GM18873 (cell line): ENCODE data around the gene MGME1.

Experiments used
- ATAC-seq: cut with Tn5 transposase; IDR thresholded peaks from one replicate; pipeline ENCODE4 v1.9.1; 2021; ENCODE audit warnings: mild to moderate bottlenecking, moderate library complexity, moderate number of reproducible peaks; ENCODE audit not compliant: unreplicated experiment, low FRiP score

The MGME1 gene

DNA sequence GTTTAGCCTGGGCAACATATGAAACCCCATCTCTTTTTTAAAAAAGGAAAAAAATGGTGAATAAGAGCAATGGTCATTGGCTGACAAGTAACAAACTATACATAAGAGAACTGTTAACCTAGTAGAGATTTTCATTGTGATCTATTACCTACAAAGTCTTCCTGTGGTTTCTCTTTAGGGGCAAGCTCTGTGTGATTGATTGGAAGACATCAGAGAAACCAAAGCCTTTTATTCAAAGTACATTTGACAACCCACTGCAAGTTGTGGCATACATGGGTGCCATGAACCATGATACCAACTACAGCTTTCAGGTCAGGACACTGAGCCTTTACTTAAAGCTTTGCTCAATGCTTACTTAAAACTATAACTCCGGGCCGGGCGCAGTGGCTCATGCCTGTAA, 19.2 kb downstream of the MGME1 start:
- ATAC-seq, result no peak

DNA sequence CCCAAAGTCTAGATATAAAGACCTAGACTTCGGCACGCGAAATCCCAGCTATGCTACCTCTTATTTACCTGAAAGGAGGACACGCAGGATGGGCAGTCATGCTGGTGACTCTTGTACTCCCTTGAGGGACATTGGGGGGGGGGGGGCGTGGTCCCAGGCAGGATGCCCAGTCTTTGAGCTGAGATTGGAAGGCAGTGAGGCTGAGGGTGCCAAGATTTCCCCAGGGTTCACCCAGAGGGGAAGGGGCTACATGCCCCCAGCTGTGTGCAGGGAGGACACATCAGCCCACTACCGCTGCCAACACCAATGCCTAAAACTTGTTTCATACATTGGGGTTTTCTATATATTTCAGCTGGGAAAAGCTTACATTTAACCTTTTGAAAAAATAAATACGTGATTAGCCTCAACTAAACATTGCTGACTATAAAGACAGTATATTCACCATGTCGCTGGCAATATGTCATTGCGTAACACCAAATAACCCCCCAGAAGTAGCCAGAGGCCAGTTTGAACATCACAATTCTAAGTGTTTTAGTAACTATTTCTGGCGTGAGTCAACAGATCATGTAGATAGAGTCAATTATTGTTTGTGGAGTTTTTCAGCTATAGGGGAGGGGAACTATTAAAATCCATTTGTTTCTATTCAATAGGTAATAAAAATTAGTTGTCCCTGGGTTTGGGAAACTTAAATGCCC, 21.6 kb downstream of the MGME1 start:
- no peak for ATAC-seq

DNA sequence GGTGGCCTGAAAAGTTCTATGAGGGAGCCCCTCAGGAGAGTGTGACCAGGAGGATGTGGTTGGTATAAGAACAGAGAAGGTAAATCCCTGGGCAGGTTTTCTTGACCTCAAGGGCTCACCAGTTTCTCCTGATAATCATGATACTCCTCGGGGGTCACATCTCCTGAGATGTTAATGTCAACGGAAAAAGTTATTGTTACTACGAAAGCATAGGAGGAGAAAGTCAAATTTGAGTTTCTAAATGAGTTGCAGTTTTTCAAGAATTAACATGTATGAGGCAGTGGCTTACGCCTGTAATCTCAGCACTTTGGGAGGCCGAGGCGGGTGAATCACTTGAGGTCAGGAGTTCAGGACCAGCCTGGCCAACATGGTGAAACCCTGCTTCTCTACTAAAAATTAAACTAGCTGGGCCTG, 23.4 kb downstream of the MGME1 start:
- ATAC-seq, result peak; percentile 68

DNA sequence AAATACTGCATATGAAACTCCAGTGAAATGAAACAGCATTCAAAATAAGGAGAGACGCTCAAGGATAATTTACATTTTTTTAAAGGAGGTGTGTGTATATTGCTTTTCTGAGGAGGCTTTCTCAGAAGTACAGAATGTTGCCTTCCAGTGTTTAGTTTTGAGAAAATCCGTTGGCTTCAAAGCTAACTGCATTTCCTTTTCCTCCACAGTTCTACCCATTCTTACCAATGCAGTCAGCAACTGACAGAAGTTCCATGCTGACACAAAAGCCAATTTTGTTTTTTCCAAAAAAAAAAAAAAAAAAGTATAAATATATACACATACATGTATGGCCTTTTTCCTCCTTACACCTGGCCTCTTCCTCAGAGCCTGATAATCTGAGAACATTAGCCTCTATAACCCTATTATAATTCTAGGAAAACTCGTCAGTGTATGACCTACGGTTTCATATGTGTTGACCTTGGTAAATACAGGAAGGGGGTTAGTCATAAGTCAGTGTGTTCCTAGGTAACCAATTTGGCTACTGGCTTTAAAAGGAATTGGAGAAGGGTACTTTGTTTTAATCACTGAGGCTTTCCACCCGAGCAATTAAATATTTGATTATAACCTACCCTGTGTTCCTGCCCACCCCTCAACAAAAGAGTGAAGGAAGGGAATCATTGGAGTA, 24.2 kb downstream of the MGME1 start:
- ATAC-seq, result no peak

DNA sequence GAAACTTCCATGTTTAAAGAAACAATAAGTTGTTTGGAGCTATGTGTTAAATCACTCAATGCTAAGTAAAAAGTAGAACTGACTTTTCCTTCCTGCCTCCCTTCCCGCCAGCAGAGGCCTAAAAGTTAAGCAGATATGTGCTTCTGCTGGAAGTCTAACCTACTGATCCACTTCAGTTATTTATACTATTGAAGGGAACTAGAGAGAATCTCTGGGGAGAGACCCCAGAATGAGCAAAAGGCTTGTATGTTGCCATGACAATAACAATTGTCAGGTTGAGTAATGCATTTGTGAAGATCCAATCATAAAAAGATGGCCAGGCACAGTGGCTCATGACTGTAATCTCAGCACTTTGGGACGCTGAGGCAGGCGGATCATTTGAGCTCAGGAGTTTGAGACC, 24.7 kb downstream of the MGME1 start:
- ATAC-seq, result no peak

DNA sequence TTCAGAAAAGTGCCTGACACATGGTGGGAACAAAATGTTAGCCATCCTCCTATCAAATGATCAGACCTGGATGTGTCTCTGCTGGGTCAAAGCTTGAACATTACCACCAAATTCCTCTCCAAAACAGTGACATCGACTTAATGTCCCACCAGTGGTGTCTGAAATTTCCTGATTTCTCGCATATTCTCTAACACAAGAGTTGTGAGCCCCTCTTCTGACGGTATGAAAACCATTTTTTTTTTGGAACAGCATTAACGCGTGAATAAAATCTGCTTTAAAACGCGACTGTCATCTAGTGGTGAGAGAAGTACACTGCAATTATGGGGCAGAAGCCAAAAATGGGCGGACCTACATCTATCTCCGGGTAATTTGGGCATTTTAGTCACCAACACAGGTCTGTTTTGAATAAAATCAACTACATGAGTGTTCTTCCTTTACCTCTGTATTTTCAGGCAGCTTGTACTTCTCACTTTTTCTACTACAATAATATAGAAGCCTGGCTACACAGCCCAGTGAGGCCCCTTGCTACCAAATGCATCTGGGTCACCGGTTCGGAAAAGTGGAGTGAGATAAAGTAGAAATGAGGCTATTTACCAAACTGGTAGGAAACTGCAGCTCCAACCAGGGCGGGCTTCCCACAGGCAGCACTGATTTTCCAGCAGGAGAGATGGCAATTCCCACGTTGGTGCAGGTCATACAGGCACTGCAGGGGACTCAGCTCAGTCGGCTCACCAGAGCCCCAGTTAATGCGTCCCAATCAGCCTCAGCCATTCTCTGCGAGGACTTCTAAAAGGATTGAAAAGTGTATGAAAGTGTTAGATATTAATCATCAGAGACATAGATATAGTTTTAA, 27.4 kb downstream of the MGME1 start:
- ATAC-seq, result no peak

DNA sequence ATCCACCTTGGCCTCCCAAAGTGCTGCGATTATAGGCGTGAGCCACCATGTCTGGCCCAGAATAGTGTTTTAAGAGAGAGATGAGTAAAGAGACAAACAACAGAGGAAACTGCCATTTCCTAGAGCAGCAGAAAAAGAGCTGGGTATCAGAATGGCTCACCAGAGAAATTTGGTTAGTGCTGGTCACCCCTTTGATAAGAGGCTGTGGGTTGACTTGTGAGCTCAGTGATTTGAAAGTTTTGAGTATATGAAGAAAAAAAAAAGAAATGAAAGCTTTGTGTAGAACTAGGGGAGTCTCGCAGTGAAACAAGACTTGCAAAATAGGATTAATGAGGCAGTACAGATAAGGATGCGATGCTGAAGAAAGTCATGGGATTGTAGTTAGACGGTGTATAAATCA, 29.6 kb downstream of the MGME1 start:
- ATAC-seq, result no peak

DNA sequence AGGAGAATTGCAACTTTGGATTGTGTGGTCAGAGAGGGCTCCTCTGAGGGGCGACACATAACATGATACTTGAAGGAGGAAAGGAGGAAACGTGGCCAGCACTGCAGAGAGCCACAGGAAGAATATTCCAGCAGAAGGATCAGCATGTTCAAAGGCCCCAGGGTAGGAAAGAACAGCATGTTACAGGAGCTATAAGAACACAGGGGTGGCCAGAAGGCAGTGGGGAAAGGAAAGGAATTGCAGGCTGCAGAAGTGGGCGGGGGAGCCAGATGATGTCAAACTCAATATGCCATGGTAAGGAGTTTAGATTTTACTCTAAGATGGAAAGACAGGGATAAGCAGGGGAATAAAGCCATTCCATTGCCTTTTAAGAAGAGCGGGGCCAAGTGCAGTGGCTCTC, 30.7 kb downstream of the MGME1 start:
- ATAC-seq, result no peak

DNA sequence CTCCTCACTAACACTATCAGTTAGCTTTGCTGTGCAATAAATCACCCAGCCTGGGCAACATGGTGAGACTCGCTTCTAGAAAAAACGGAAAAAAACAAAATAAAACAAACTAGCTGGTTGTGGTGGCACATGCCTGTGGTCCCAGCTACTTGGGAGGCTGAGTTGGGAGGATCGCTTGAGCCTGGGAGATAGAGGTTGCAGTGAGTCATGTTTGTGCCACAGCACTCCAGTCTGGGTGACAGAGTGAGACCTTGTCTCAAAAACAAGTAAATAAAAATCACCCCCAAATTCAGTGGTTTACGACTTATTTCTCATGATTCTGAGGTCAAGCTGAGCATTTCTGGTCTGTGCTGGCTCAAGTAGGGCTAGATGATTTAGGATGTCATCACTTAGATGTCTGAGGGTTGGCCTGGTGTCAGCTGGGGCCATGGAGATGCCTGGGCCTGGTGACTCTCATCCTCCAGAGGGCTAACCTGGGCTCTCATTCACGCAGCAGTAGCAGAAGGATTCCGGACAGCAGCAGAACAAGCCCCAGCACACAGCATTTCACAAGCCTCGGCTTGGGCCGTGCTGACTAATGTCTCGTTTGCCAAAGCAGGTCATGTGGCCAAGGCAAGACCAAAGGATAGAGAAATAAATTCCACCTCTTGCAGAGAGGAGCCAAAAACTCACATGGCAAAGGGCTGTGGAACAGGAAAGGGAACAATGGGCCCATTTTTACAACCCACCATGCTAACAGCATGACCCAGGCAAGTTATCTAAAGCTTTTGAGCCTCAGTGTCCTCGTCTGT, 32.5 kb downstream of the MGME1 start:
- ATAC-seq, result no peak

DNA sequence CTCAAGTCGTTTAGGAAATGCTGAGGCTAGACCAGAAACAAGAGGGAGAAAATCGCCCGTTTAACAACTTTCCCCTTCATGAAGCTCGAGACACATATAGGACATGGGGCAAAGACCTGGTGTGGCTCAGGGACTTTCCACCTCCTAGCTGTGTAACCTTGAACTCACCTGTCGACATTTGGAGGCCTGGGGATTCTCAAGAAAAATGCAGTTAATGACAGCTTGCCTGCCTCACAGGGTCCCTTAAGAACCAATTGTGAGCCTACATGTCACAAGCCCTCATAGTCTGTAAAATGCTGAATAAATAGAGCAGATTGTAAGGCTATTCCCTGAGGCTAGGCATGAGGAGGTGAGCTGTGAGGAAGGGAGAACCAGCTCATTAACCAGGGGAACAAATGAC, 35.1 kb downstream of the MGME1 start:
- no peak for ATAC-seq

DNA sequence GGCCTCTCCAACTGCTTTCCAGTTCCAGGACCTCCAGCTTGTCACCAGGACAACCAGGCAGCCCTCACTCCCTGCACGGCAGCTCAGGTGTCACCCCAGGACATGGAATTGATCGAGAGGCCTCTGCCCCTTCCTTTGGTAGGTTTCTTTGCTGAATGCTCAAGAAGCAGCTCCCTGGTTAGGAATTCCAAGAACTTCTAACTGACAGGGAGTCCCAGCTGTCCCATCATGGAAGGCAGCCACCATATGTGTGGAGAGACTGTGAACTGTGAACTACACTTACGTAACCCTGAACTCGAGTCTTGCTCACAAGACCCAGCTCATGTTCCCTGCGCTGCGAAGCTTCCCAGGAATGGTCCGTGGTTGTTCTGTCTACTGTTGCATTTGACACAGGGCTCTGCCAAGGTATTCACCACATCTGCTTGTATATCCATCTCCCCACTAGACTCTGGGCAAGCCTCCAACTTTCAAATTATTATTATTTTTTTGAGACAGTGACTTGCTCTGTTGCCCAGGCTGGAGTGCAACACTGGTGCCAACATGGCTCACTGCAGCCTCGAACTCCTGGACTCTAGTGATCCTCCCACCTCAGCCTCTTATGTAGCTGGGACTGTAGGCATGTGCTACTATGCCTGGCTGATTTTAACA, 35.7 kb downstream of the MGME1 start:
- no peak for ATAC-seq

DNA sequence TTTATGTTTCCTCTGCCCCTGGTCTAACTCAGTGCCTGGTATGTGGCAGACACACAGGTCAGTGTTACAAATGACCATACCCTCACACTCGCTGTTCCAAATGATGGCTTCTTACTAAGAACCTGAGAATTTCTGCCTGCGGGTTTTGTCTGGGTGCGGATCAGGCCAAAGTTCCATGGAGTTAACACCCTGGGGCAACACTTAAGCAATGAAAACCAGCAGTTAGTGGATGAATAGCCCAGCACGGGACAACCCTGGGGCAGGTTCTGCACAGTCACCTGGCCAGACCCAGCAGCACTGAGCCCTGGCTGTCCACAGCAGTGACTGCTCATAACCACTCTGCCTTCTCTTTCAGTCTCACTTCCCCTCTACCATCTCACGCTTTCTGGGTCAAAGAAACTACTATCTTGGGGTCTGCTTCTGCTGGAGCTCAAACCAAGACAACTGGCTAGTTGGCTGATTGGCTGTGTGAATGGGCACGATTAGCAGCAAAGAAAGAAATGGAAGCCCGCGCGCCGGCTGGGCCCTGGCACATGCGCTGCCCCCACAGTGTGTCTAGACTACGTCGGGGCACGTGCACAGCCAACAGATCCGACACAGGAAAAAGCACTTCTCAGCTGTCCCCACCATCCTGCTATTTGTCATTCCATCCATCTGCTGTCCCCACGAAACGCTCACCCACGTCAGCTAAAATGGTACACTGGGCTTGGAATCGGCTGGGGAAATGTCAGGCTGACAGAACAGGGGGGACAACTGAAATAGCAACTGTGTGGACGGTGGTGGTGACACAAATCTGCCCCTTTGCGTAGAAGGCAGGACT, 36.6 kb downstream of the MGME1 start:
- peak; percentile 92 for ATAC-seq

DNA sequence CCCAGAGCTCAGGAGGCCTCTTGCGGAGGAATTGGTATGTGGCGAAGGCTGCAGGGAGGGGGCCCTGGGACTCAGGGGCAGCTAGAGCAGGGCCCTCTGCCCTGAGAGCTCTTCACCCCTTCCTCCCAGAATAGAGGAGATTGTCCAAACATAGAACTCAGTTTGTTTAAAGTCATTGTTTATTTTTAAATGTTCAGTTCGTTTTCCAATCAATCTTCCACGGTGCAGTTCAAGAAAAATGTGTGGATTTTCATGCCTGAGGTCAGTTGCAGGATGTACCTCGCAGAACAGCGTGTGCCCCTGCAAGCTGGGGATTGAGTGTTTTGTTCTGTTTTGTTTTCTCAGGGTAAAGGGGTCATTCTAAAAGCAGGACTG, 37.2 kb downstream of the MGME1 start:
- ATAC-seq, result no peak

DNA sequence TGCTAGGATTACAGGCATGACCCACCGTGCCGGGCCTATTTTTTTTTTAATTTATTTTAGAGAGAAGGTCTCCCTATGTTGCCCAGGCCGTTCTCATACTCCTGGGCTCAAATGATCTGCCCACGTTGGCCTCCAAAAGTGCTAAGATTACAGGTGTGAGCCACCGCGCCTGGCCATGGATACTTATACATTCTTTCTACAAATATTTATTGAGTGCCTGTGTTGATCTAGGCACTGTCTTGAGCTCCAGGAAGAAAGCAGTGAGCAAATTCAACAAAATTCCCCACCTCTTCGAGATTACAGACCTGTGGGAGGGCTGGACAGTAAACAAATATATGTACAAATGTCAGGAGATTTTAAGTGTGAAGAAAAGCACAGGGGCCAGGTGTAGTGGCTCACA, 37.9 kb downstream of the MGME1 start:
- no peak for ATAC-seq

DNA sequence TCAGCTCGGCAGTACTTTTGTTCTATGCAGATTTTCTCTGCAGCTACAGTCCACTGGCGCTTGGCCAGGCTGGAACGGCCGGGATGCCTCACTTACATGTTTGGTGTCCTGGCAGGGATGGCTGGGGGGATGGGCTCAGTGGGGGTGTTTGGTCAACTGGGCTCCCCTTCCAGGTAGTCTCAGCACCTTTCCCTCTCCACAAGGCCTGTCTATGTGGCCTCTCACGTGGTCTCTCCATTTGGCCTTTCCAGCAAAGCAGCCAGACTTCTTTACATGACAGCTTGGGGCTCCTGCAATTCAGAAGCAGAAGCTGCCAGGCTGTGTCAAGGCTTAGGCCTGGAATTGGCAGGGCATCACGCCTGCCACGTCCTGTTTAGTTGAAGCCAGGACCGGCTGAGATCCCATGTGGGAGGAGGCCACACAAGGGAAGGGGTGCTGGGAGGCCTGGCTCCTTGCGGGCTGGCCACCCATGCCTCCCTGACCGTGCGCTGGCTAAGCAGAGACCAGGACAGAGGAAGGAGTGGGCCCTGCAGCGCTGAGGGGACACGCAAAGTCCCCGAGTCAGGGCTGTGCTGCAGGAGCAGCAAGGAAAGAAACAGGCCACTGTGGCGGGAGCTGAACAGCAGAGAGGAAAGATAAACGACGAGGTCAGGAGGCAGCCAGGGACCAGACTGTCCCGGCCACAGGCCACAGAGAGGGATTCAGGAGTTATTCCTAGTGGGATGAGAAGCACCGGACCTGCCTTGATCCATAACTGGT, 38.9 kb downstream of the MGME1 start:
- no peak for ATAC-seq

DNA sequence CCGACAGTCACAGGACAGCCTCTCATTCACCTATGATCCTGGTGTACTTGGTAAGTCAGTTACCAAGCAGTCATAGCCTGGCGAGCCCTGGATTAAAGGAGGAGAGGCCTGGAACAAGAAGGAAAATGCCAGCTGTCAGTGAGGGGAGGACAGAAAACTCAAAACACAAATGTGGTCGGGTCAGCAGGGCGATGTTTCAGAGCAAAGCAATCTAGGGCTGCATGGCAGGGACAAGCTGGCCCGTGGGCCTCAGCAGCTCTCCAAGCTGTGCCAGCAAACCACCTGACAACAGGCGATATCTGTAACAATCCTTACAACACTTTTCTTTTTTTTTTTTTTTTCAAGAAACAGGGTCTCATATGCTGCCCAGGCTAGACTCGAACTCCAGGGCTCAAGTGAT, 40.3 kb downstream of the MGME1 start:
- ATAC-seq, result no peak

DNA sequence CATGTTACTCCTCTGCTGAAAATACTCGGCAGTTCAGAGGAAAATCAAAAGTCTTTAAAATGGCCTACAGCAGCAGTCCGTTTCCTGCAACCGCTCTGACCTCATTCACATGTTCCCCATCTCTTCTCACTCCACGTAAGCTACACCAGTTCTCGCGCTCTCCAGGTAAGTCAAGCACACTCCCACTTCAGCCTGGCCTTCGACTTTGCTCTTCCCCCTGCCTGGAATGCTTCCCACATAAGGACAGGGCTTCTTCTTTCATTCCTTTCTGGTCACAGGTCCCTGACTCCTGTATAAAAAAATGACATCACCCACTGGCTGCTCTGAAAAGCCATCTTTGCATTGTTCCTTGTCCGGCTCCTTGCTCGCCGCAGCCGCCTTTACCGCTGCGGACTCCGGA, 42.7 kb downstream of the MGME1 start:
- ATAC-seq, result no peak

DNA sequence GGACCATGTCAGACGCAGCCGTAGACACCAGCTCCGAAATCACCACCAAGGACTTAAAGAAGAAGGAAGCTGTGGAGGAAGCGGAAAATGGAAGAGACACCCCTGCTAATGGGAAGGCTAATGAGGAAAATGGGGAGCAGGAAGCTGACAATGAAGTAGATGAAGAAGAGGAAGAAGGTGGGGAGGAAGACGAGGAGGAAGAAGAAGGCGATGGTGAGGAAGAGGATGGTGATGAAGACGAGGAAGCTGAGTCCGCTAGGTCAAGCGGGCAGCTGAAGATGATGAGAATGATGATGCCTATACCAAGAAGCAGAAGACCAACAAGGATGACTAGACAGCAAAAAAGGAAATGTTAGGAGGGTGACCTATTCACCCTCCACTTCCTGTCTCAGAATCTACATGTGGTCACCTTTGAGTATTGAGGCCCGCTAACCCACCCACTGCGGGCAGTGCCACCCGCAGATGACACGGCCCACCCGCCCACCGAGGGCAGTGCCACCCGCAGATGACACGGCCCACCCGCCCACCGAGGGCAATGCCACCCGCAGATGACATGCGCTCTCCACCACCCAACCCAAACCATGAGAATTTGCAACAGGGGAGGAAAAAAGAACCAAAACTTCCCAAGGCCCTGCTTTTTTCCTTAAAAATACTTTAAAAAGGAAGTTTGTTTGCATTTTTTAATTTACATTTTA, 43.3 kb downstream of the MGME1 start:
- no peak for ATAC-seq
